ENCODE results near the gene ALDH5A1. TPM values are rescaled to one million over a fixed set of nuclear protein-coding genes. Genes with fewer than 3 reads are reported as not detected.

Gene ALDH5A1
- total and polyA plus RNA-seq, 2 of the 13 experiments (the other 11 are each of a cell fraction or from before 2014, with no cell fraction given), result 12.8 to 32.5 TPM

GRCh38 chr6:24534329-24534728 is 39.6 kb downstream of the ALDH5A1 start:
- Histone ChIP-seq H3K4me1 (ENCODE audit: insufficient read depth, low read length) (no peaks in the 10 kb centered on the region), H2AFZ (ENCODE audit: low read length) (no peak overlapping the region), H3K4me2 (ENCODE audit: low read depth, low read length) (no peak overlapping the region), H3K27me3 (ENCODE audit: control insufficient read depth in 1 of 2, insufficient read depth in 2 of 2, low read length in 2 of 2) (no peaks in the 10 kb centered on the region), H3K9me3 (ENCODE audit: low read length) (no peaks in the 10 kb centered on the region), H3K9ac (ENCODE audit: insufficient read depth, low read depth, low read length) (no peak overlapping the region), H3K36me3 (replicated peaks in 1 of 2; ENCODE audit: control insufficient read depth in 1 of 2, insufficient read depth in 2 of 2, low read length in 2 of 2) (peaks cover 14 to 33% of the 10 kb centered on the region in 2 experiments), H3K4me3 (replicated peaks in 1 of 3; ENCODE audit: insufficient read depth in 1 of 3, low read depth in 2 of 3, low read length in 3 of 3) (no peak overlapping the region), H3K79me2 (ENCODE audit: insufficient read depth, low read length) (no peaks in the 10 kb centered on the region), H4K20me1 (ENCODE audit: insufficient read depth, low read length) (no peaks in the 10 kb centered on the region), H3K27ac (ENCODE audit: extremely low read length, insufficient read depth, low read length) (no peak overlapping the region)
- ChIA-PET CTCF (ENCODE audit: low intra/inter-chr PET ratio, low total read pairs) (no interaction called here), POLR2A (no interaction called here)
- TF ChIP-seq ZNF260 (CRISPR knock-in tag; IDR thresholded peaks at IDR 0.05; ENCODE audit: borderline replicate concordance, low read depth) (no peak), ARNT2 (CRISPR knock-in tag; IDR thresholded peaks at IDR 0.05; ENCODE audit: low read depth) (no peak), CREBL2 (CRISPR knock-in tag; IDR thresholded peaks at IDR 0.05; ENCODE audit: borderline replicate concordance) (no peak), ZHX2 (IDR thresholded peaks at IDR 0.05; ENCODE audit: low read depth) (no peak), ZHX2 (CRISPR knock-in tag; IDR thresholded peaks at IDR 0.05; ENCODE audit: borderline replicate concordance) (no peak), HNRNPK (IDR thresholded peaks at IDR 0.05; ENCODE audit: low read depth, low read length, poor library complexity, severe bottlenecking) (no peak), HNF4G (IDR thresholded peaks at IDR 0.05; ENCODE audit: borderline replicate concordance, low read depth, low read length) (no peak), HNF4G (CRISPR knock-in tag; IDR thresholded peaks at IDR 0.05; ENCODE audit: borderline replicate concordance, low read depth) (no peak), ZBTB42 (CRISPR knock-in tag; IDR thresholded peaks at IDR 0.05) (no peak), ZNF33B (CRISPR knock-in tag; IDR thresholded peaks at IDR 0.05) (no peak)
- intact Hi-C loops (cut with micrococcal nuclease; ENCODE audit: unreplicated experiment) (no loop called here), in situ Hi-C loops (cut with HindIII; ENCODE audit: extremely low pct_ligation_motif_present, low pct_unique_long_range_greater_than_20kb) (no loop called here)
- 97% methylated on average over 5 of the region's 5 CpGs for WGBS (ENCODE audit: low lambda C conversion rate)
- BruUV-seq (replicated peaks), result no TSS peak
- DNase-seq (ENCODE audit: low spot score), result no peak
- ATAC-seq, result no peak
- FAIRE-seq, result no peak

Measured in HepG2 (cell line).